ENCODE measurements around the gene DCBLD1. TPM values are rescaled to one million over a fixed set of nuclear protein-coding genes. Genes with fewer than 3 reads are reported as not detected.

Gene DCBLD1
- total RNA-seq, 1 experiment from 2014 or later = 11.2 TPM

- TF ChIP-seq TCF7 (CRISPR knock-in tag; IDR thresholded peaks at IDR 0.05; ENCODE audit: low read depth) (no peak), ZSCAN18 (CRISPR knock-in tag; IDR thresholded peaks at IDR 0.05) (no peak)
These were observed 70.1 kb downstream of the DCBLD1 start (continued) for GRCh38 chr6:117552618-117553017.

GRCh38 chr6:117553142-117553541 lies 70.7 kb downstream of the DCBLD1 start:
- TF ChIP-seq CBFB (CRISPR knock-in tag; IDR thresholded peaks at IDR 0.05; ENCODE audit: low read depth) (no peak), ZNF263 (CRISPR knock-in tag; IDR thresholded peaks at IDR 0.05; ENCODE audit: low read depth) (no peak), AR (CRISPR knock-in tag; IDR thresholded peaks at IDR 0.05) (no peak), JUN (CRISPR knock-in tag; IDR thresholded peaks at IDR 0.05) (no peak)
- ChIA-PET POLR2A (no interaction called here), CTCF (interaction anchor here (0.6 kb wide), 1 partner anchor 1129 kb away, joined by 3 read pairs; no protein-coding TSS in a partner anchor)
- Mint-ChIP-seq H3K27ac (no peak overlapping the region), H3K27me3 (ENCODE audit: low read depth) (peaks cover 8% of the 10 kb centered on the region), H3K36me3 (no peaks in the 10 kb centered on the region), H3K4me3 (no peak overlapping the region), H3K9me3 (no peaks in the 10 kb centered on the region), H3K4me1 (peaks cover 27% of the 10 kb centered on the region)
- ATAC-seq = no peak
- DNase-seq (ENCODE audit: low spot score) = no peak

- DNase-seq (ENCODE audit: low spot score) (no peak), ATAC-seq (peak; percentile 19; the same call in 1 of the 2 replicates)
- no peak overlapping the region for H3K27ac Mint-ChIP-seq
- TF ChIP-seq ZSCAN18 (CRISPR knock-in tag; IDR thresholded peaks at IDR 0.05) (no peak), ZNF532 (CRISPR knock-in tag; IDR thresholded peaks at IDR 0.05; ENCODE audit: borderline replicate concordance) (no peak)
- CTCF ChIA-PET = interaction anchor here (0.6 to 2.1 kb wide), 3 partner anchors 33 to 105 kb away, joined by 3 to 11 read pairs (median 6); no protein-coding TSS in a partner anchor
- H3K9me3 Mint-ChIP-seq = no peaks in the 10 kb centered on the region
- no peaks in the 10 kb centered on the region for H3K36me3 Mint-ChIP-seq
- peaks cover 6% of the 10 kb centered on the region for H3K4me1 Mint-ChIP-seq
- POLR2A ChIA-PET = no interaction called here
- no peaks in the 10 kb centered on the region for H3K27me3 Mint-ChIP-seq (ENCODE audit: low read depth)
- no peak overlapping the region for H3K4me3 Mint-ChIP-seq
These were observed 72.9 kb downstream of the DCBLD1 start for GRCh38 chr6:117555262-117555849.

GRCh38 chr6:117555882-117556498 lies 73.5 kb downstream of the DCBLD1 start:
- ATAC-seq (no peak), DNase-seq (ENCODE audit: low spot score) (peak; percentile 38)
- Mint-ChIP-seq H3K4me3 (no peak overlapping the region), H3K27me3 (ENCODE audit: low read depth) (no peaks in the 10 kb centered on the region), H3K9me3 (no peaks in the 10 kb centered on the region), H3K4me1 (no peaks in the 10 kb centered on the region), H3K27ac (no peak overlapping the region), H3K36me3 (no peaks in the 10 kb centered on the region)
- POLR2A ChIA-PET = no interaction called here
- CTCF ChIA-PET = interaction anchor here (0.6 to 2.1 kb wide), 3 partner anchors 33 to 106 kb away, joined by 3 to 11 read pairs (median 6); no protein-coding TSS in a partner anchor
- peak; percentile 86 for TF ChIP-seq CTCF (IDR thresholded peaks at IDR 0.05)
- no peak for TF ChIP-seq TEAD4 (CRISPR knock-in tag; IDR thresholded peaks at IDR 0.05)
